Transverse colon (tissue), 4 donors: ENCODE data around the gene PAX8. TPM values are rescaled to one million over a fixed set of nuclear protein-coding genes. Genes with fewer than 3 reads are reported as not detected.
"Not testable (repeated sequence)": the region's sequence is repeated elsewhere in the genome, so short reads cannot be mapped to it uniquely, and the experiment has no call there.

Source experiments
- DNase-seq: peaks from one replicate; pipeline ENCODE4 v3.0.0-alpha.2; 2019
- H3K27ac ChIP-seq, 4 donors: fragments of 200-600 bp; sonication (generic); 2 replicates each; pipeline ENCODE4 v1.5.1; 2016 to 2018; ENCODE audit warnings: inconsistent platforms in 4 of 4
- H3K27me3 ChIP-seq: fragments of 200-600 bp; sonication (generic); 2 replicates; pipeline ENCODE4 v1.5.1; 2017; ENCODE audit warnings: inconsistent platforms
- H3K36me3 ChIP-seq, 4 donors: fragments of 200-600 bp; sonication (generic); 2 replicates each; pipeline ENCODE4 v1.5.1; 2017 to 2019; ENCODE audit warnings: inconsistent platforms in 4 of 4
- H3K4me1 ChIP-seq, 4 donors: fragments of 200-600 bp; sonication (generic); 2 replicates each; pipeline ENCODE4 v1.5.1; 2017 to 2020; ENCODE audit warnings: inconsistent platforms in 4 of 4
- H3K4me3 ChIP-seq, 4 donors: fragments of 200-600 bp; sonication (generic); 1 replicate in 1 of 4; 2 replicates in 3 of 4; pipeline versions ENCODE4 v1.5.1 to v1.6.1; 2017 to 2019; ENCODE audit warnings: inconsistent platforms in 4 of 4
- H3K9me3 ChIP-seq, 2 donors: fragments of 200-600 bp; sonication (generic); 2 replicates each; pipeline ENCODE4 v1.5.1; 2017 to 2019; ENCODE audit warnings: inconsistent platforms in 2 of 2
- EP300 ChIP-seq: sonication (generic); formaldehyde crosslinking; IDR thresholded peaks from one replicate; pipeline ENCODE4 v1.6.1; 2017; ENCODE audit warnings: antibody characterized with exemption, low read depth
- POLR2A ChIP-seq: fragments of 450-650 bp; IDR thresholded peaks from one replicate; pipeline ENCODE4 v1.6.1; 2016; ENCODE audit warnings: antibody characterized with exemption, mild to moderate bottlenecking, moderate library complexity
- POLR2AphosphoS5 ChIP-seq, 3 donors: sonication (generic); formaldehyde crosslinking; IDR thresholded peaks; one replicate each; pipeline ENCODE4 v1.6.1; 2016; ENCODE audit warnings: antibody characterized with exemption in 3 of 3
- WGBS, 2 donors: methylation state at CpG; one replicate each; pipeline ENCODE4 v1.1.5; 2018; ENCODE audit warnings: low coverage in 1 of 2; 5-methylcytosine and 5-hydroxymethylcytosine counted together
- in situ Hi-C, 4 donors: fragments of 200-750 bp; cut with MboI; loops; one replicate each; pipeline versions ENCODE4 v1.15.0 to v1.15.1; 2017; ENCODE audit warnings: low sequenced_read_pairs in 3 of 4, low pct_ligation_motif_present in 1 of 4, low pct_unique_long_range_greater_than_20kb in 1 of 4
- intact Hi-C: fragments of 100-400 bp; cut with DNase I; formaldehyde crosslinking; loops from one replicate; pipeline ENCODE4 v1.15.1; 2023; ENCODE audit warnings: low total_unique reads
- total RNA-seq, 4 donors: library from RNA; depleted of rRNA; stranded (reverse); fragments of >200 nt; gene quantifications; one replicate each; pipeline ENCODE4 v1.1.0, GENCODE V29; 2016
- TF ChIP-seq, protein P1 (sequence below), 5 experiments: fragments of 200-600 bp in 3 of 5; fragments of 450-650 bp in 2 of 5; sonication (generic) in 3 of 5; IDR thresholded peaks; 1 replicate in 2 of 5; 2 replicates in 3 of 5; pipeline ENCODE4 v1.5.1; 2016 to 2017; ENCODE audit warnings: antibody characterized with exemption in 5 of 5, inconsistent platforms in 3 of 5, mild to moderate bottlenecking in 2 of 5, moderate library complexity in 1 of 5

Gene PAX8
- total RNA-seq, 4 donors from 2014 or later, result 1.6 to 13.7 (median 8.3) TPM

DNA sequence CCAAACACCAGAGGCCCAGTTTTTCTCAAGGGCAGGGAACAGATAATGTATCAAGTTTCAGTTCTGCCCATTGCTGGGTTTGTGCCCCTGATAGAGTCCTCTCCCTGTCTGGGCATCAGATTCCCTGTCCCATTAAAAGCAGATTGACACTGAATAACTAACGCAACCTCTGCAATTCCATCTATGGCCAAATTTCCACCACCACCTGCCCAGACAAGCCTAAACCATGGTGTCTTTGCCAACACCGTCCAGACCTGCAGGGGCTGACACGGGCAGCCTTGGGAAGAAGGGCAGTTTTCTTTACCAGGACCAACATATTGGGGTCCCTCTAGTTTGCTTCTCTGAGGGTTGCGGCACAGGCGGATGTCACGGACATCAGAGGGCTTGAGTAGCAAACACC lies 26.4 kb upstream of the PAX8 start:
- Histone ChIP-seq H3K9me3 (no peaks in the 10 kb centered on the region), H3K4me1 (no peaks in the 10 kb centered on the region), H3K36me3 (no peaks in the 10 kb centered on the region), H3K27me3 (no peaks in the 10 kb centered on the region), H3K27ac (no peak overlapping the region), H3K4me3 (no peak overlapping the region)
- DNase-seq, result no peak
- in situ Hi-C loops (no loop called here), intact Hi-C loops (no loop called here)
- TF ChIP-seq POLR2A, result no peak
- TF ChIP-seq, protein P1, sequence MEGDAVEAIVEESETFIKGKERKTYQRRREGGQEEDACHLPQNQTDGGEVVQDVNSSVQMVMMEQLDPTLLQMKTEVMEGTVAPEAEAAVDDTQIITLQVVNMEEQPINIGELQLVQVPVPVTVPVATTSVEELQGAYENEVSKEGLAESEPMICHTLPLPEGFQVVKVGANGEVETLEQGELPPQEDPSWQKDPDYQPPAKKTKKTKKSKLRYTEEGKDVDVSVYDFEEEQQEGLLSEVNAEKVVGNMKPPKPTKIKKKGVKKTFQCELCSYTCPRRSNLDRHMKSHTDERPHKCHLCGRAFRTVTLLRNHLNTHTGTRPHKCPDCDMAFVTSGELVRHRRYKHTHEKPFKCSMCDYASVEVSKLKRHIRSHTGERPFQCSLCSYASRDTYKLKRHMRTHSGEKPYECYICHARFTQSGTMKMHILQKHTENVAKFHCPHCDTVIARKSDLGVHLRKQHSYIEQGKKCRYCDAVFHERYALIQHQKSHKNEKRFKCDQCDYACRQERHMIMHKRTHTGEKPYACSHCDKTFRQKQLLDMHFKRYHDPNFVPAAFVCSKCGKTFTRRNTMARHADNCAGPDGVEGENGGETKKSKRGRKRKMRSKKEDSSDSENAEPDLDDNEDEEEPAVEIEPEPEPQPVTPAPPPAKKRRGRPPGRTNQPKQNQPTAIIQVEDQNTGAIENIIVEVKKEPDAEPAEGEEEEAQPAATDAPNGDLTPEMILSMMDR (IDR thresholded peaks at IDR 0.05), result no peak
- TF ChIP-seq POLR2AphosphoS5 (IDR thresholded peaks at IDR 0.05), result no peak
- TF ChIP-seq EP300, result no peak
- 99% methylated on average over 6 of the region's 6 CpGs; no CpG with 5 or more reads in 1 of the 2 donors for WGBS, 2 donors

DNA sequence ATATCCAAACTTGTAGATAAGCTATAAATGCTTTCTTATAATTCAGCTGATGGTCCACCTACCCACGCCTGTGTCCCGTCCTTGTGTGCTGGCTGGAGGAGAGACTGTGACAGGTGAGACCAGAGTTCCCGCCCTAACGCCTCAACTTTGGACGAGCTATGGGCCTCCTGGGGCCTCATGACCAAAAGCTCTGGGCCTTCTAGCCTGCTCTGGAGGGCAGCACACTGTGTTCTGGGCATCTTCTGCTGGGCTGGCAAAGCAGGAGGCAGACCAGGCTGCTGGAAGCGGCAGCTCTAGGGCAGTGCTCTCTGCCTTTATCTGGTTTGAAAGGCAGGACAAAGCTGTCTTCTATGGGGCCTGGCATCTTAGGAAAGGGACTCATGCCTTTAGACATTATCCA lies 26.0 kb upstream of the PAX8 start:
- 80 to 85% methylated on average over 1 to 5 of the region's 6 CpGs for WGBS, 2 donors
- no peaks in the 10 kb centered on the region for H3K9me3 ChIP-seq
- in situ Hi-C loops, result no loop called here
- no peaks in the 10 kb centered on the region for H3K27me3 ChIP-seq
- intact Hi-C loops, result no loop called here
- no peak for DNase-seq
- H3K27ac ChIP-seq, result no peak overlapping the region
- no peak overlapping the region for H3K4me3 ChIP-seq
- no peak for TF ChIP-seq POLR2A
- TF ChIP-seq EP300, result no peak
- TF ChIP-seq, protein P1 (IDR thresholded peaks at IDR 0.05), result no peak
- TF ChIP-seq POLR2AphosphoS5 (IDR thresholded peaks at IDR 0.05), result no peak
- no peaks in the 10 kb centered on the region for H3K36me3 ChIP-seq
- H3K4me1 ChIP-seq, result no peaks in the 10 kb centered on the region

DNA sequence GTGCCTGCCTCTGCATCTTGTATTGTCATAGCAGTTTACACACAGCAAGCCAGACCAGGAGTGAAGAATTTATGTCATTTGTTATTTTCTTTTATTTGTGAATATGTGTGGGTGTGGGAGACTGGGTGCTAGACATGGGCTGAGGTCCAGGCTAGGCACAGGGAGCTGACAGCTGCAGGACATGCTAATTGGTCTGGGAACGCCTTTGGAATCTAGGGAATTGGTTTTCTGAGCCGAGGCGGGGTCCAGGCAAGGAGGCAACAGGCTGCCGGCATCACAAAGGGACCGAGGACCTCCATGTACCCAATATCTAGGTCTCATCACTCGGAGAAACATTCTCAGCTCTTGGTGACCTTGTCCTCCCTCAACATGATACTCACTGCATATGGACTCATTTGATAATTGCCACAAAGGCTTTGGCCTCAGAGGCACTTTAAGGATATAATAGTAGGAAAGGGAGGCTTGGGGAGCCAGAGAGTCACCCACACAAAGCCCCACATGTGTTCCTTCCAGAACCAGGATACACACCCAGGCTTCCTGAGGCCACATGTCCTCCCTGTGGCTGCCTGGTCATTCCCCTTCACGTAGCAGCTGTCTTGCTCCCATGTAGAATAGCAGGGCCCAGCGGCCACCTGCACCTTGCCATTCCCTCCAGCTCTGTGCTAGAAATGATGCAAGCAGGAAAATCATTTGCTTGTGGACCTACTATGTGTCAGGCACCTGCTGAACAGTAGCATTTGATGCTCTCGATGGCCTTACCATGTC lies 23.7 kb upstream of the PAX8 start:
- WGBS, 2 donors, result 66% methylated on average over 9 of the region's 9 CpGs; no CpG with 5 or more reads in 1 of the 2 donors
- H3K27ac ChIP-seq, H3K4me3 ChIP-seq, DNase-seq, in situ Hi-C loops, H3K9me3 ChIP-seq, intact Hi-C loops, H3K4me1 ChIP-seq, H3K27me3 ChIP-seq, H3K36me3 ChIP-seq: not testable (repeated sequence)

DNA sequence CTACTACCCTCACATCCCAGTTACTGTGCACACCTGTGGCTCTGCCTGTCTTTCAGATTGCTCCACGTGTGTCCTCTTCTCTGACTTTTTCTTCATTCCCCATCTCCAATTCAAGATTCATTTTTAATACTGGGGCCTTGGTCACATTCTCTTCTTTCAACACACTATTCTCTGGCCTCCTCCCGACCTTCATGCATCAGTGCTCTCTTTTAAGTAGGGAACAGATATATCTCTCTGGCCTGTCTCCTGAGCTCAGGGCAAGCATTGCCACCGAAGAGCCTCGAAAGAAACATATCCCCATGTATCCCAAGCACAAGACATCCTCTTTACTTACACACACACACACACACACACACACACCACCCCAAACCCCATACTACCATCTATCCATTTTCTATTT lies 21.6 kb upstream of the PAX8 start:
- 78 to 86% methylated on average over 4 of the region's 4 CpGs for WGBS, 2 donors

More for the DNA sequence above, 21.6 kb upstream of the PAX8 start:
- Histone ChIP-seq H3K27me3 (no peaks in the 10 kb centered on the region), H3K27ac (no peak overlapping the region), H3K4me1 (no peaks in the 10 kb centered on the region), H3K36me3 (no peaks in the 10 kb centered on the region), H3K4me3 (no peak overlapping the region), H3K9me3 (no peaks in the 10 kb centered on the region)
- TF ChIP-seq POLR2A, result no peak
- TF ChIP-seq POLR2AphosphoS5 (IDR thresholded peaks at IDR 0.05), result no peak
- TF ChIP-seq, protein P1 (IDR thresholded peaks at IDR 0.05), result no peak
- no peak for TF ChIP-seq EP300
- in situ Hi-C loops, result no loop called here
- intact Hi-C loops, result no loop called here
- no peak for DNase-seq
